HL-60 (cell line): Measurements from ENCODE around the gene PAPPA.

Experiments used
- DNase-seq, 2 experiments: peaks; one replicate each; pipeline ENCODE4 v3.0.0-alpha.2; 2010 to 2020; ENCODE audit warnings: low read depth in 1 of 2, low spot score in 1 of 2
- H3K27ac ChIP-seq: fragments of 250-450 bp; sonication (Bioruptor Pico); replicated peaks from 2 replicates; pipeline ENCODE4 v1.5.1; 2020; ENCODE audit warnings: mild to moderate bottlenecking, moderate library complexity
- H3K27me3 ChIP-seq: fragments of 250-450 bp; sonication (Bioruptor Pico); 2 replicates; pipeline ENCODE4 v1.5.1; 2021; ENCODE audit warnings: mild to moderate bottlenecking, moderate library complexity; ENCODE audit not compliant: insufficient read depth, poor library complexity, severe bottlenecking
- H3K4me3 ChIP-seq: replicated peaks from 2 replicates; pipeline ENCODE4 v1.5.1; 2011; ENCODE audit warnings: mild to moderate bottlenecking, control low read depth, low read length; ENCODE audit not compliant: insufficient read depth
- CTCF ChIP-seq: IDR thresholded peaks from one replicate; pipeline ENCODE4 v1.5.1; 2011; ENCODE audit warnings: low read length, control low read depth, inconsistent platforms; ENCODE audit not compliant: insufficient read depth
- GABPA ChIP-seq: IDR thresholded peaks from 2 replicates; pipeline ENCODE4 v1.6.1; 2012; ENCODE audit warnings: low read depth
- POLR2AphosphoS5 ChIP-seq: IDR thresholded peaks from 2 replicates; pipeline ENCODE4 v1.6.1; 2012; ENCODE audit warnings: low read depth
- REST ChIP-seq: IDR thresholded peaks from 2 replicates; pipeline ENCODE4 v1.6.1; 2012; ENCODE audit warnings: low read depth; ENCODE audit not compliant: insufficient replicate concordance
- SPI1 ChIP-seq: IDR thresholded peaks from 2 replicates; pipeline ENCODE4 v1.6.1; 2012; ENCODE audit warnings: low read depth, mild to moderate bottlenecking, borderline replicate concordance

The PAPPA gene

GRCh38 chr9:116284518-116284917 lies 130.9 kb downstream of the PAPPA start:
- no peak for DNase-seq
- H3K4me3 ChIP-seq, result no peak overlapping the region
- no peak overlapping the region for H3K27ac ChIP-seq
- H3K27me3 ChIP-seq, result no peaks in the 10 kb centered on the region
- TF ChIP-seq CTCF (no peak), POLR2AphosphoS5 (no peak), REST (no peak)

- no peak for DNase-seq
- H3K27ac ChIP-seq, result no peak overlapping the region
- no peak overlapping the region for H3K4me3 ChIP-seq
- TF ChIP-seq SPI1 (no peak), POLR2AphosphoS5 (no peak), GABPA (no peak), REST (no peak), CTCF (no peak)
- H3K27me3 ChIP-seq, result no peaks in the 10 kb centered on the region
Measured at GRCh38 chr9:116285320-116285719, 131.7 kb downstream of the PAPPA start.

GRCh38 chr9:116286297-116286696 lies 132.7 kb downstream of the PAPPA start:
- Histone ChIP-seq H3K27me3 (no peaks in the 10 kb centered on the region), H3K27ac (no peak overlapping the region), H3K4me3 (no peak overlapping the region)
- no peak for DNase-seq
- TF ChIP-seq SPI1, result no peak
- TF ChIP-seq GABPA, result no peak
- no peak for TF ChIP-seq REST
- TF ChIP-seq CTCF, result no peak
- TF ChIP-seq POLR2AphosphoS5, result no peak
